HG02870 (cell line): ENCODE data around the gene TKT.
"Not testable (repeated sequence)": the region's sequence is repeated elsewhere in the genome, so short reads cannot be mapped to it uniquely, and the experiment has no call there.

Experiments used
- ATAC-seq: cut with Tn5 transposase; IDR thresholded peaks from one replicate; pipeline ENCODE4 v1.9.1; 2021; ENCODE audit warnings: mild to moderate bottlenecking, moderate library complexity; ENCODE audit not compliant: unreplicated experiment

Gene TKT

GRCh38 chr3:53260286-53260785, 4.5 kb upstream of the TKT start:
- no peak for ATAC-seq

- ATAC-seq = no peak
Measured at GRCh38 chr3:53259427-53260259, 3.8 kb upstream of the TKT start.

- no peak for ATAC-seq
Measured at GRCh38 chr3:53258600-53259426, 3.0 kb upstream of the TKT start.

DNA sequence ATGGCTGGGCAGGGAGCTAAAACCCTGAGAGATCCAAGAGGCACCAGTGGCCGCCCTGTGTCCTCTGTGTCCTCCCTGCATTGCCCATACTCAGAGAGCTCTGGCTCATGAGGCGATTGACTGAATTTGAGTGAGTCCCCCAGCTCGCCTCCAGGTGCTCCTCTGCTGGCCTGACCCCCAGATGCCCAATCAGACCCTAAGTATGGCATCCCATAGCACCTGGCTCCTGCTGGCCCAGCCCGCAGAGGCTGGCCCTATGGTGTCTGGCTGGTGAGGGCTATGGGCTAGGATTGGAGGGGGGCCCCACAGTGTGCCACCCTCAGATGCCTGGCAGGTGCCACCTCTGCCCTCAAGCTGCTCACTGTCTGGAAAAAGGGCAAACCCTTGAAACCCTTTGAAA, 1.6 kb upstream of the TKT start:
- ATAC-seq = no peak

GRCh38 chr3:53256704-53257055, 858 bp upstream of the TKT start:
- no peak for ATAC-seq

- ATAC-seq = peak; percentile 32
Measured at GRCh38 chr3:53255423-53255774, 423 bp downstream of the TKT start.

DNA sequence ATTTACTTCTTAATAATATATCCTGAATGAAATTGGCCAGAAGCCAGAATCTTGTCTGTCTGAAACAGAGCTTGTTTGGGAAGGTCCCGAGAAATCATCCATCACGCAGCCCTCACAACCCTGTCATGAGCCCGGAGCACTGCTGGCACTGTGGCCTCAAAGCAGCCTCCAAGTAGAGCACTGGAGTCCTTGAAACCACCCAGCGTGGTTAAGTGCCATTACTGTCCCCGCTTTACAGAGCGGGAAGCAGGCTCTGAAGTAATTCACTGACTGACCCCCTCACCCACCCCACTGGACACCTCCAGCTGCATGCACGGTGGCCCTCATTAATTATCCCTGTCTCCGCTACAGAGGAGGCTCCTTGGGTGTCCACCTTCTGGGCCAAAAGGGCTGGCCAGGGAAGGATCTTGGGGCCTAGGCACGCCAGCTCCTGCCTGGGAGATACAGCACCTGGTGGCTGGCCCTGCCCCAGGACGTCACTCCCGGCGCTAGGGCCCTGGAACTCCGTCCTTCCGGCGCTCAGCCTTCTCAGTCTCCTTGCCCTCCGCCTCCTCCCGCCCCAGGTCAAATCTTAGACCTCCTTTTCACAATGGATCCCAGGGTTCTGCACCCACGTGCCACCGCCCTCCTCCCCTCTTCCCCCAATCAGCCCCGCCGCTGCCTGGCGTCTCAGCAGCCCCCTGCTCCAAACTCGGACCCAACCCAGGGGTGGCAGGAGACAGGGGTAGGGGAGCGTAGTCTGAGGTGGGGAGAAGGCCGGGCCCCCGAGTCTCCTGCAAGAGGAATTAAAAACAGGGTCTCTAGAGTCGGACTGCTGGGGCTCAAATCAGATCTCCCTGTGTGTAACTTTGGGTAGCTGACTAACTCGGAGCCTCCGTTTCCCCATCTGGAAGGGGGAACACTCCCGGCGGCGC, 1.1 kb downstream of the TKT start:
- peak; percentile 34 for ATAC-seq

- ATAC-seq = no peak
Measured at GRCh38 chr3:53253707-53254508, 1.9 kb downstream of the TKT start.

DNA sequence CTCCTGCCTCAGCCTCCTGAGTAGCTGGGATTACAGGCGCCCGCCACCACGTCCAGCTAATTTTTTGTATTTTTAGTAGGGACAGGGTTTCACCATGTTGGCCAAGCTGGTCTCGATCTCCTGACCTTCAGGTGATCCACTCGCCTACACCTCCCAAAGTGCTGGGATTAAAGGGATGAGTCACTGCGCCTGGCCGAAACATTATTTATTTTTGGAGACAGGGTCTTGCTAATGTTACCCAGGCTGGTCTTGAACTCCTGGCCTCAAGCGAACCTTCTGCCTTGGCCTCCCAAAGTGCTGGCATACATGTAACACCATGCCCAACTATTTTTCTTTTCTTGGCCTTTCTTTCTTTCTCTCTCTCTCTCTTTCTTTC, 2.9 kb downstream of the TKT start:
- not testable (repeated sequence) for ATAC-seq

DNA sequence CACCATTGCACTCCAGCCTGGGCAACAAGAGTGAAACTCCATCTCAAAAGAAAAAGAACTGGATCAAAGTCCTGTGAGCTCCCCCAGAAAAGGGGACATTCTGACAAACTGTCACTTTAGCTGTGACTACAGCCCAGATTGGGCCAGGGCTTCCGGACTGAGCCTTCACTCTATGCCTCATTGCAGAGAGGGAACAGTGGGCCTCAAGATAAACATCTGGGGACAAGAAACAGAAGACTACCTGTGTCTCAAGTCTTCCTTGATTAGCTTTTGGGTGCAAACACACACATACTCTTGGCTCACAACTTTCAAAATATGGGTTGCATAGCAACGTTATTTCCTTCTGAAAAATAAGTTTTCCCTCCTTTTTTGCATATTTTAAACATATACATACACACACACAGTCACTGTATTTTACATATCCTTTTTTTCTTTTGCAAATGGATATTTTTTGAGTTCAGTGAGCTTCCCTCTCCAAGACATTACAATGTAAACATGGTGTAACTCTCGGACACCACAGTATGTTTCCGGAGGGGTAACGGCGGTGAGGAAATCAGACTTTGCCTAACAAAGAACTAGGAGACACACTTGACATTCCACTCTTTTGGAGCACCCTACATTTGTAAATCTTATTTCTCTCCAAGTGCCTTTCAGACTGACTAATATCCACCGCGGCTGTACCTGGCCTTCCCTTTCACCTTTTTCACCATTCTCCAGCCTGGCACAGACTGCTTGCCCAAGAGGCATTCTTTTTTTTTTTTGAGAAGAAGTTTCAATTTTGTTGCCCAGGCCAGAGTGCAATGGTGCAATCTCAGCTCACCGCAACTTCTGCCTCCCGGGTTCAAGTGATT, 3.5 kb downstream of the TKT start:
- no peak for ATAC-seq

DNA sequence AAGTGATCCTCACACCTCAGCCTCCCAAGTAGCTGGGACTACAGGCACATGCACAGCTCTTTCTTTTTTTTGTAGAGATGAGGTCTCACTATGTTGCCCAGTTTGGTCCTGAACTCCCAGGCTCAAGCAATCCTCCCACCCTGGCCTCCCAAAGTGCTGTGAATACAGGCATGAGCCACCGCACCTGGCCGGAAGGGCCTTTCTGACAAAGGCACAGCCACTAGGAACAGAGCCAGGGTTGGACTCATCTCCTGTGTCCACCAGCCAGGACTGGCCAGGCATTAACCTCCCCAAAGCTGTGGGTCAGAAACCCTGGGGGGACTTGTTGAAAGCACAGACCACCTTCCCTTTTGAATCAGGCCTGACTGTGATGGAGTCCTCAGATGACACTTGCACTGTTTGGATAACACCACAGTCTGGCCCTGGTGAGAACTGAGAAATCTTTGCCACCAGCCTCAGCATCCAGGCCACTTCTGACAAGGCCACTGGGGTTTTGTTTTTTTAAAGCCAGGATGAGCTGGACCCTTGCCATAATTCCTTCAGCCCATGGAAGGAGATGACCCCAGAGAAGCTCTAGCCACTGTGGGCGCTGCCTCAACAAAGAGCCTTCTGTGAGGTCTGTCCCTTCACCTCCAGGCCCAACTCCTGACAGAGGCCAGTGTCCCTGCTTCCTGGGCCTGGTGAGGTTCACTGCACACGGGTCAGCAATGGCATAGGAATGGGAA, 4.8 kb downstream of the TKT start:
- ATAC-seq = no peak

DNA sequence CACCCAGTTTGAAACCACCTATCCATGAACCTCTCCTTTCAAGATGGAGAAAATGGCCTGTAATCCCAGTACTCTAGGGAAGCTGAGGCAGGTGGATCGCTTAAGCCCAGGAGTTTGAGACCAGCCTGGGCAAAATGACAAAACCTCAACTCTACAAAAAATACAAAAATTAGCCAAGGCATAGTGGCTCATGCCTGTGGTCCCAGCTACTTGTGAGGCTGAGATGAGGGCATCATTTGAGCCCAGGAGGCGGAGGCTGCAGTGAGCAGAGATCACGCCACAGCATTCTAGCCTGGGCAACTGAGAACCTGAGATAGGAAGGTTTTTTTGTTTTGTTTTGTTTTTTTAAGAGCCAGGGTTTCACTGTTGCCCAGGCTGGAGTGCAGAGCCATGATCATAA, 5.4 kb downstream of the TKT start:
- no peak for ATAC-seq

DNA sequence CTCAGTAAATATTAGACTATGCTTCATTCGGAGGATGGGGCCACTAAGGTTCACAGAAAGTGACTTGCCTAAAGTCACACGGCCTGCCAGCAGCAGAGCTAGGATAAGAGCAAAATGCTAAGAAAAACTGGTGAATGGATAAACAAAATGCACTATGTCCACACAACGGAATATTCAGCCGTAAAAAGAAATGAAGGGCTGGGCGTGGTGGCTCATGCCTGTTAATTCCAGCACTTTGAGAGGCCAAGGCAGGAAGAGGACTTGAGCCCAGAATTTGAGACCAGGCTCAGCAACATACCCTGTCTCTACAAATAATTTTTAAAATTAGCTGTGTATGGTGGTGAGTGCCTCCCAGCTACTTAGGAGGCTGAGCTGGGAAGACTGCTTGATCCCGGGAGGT, 7.7 kb downstream of the TKT start:
- no peak for ATAC-seq

GRCh38 chr3:53247619-53248018, 8.2 kb downstream of the TKT start:
- ATAC-seq = no peak

DNA sequence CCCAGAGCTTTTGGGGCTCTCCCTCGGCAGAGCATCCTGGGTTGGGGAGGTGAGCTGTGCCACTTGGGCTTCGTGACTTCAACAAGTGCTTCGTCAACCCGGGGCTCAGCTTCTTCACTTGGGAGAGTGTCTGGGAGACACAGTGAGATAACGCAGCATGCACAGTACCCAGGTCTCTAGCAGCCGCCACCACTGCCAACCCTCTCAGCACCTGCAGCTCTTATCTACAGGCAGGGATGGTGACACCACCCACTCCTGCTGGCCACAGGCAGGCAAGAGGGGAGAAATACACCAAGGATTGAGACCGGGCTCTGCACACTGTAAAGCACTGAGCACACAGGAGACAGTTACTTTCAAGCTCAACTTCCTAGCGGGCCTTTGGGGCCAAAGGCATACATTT, 11.6 kb downstream of the TKT start:
- no peak for ATAC-seq

DNA sequence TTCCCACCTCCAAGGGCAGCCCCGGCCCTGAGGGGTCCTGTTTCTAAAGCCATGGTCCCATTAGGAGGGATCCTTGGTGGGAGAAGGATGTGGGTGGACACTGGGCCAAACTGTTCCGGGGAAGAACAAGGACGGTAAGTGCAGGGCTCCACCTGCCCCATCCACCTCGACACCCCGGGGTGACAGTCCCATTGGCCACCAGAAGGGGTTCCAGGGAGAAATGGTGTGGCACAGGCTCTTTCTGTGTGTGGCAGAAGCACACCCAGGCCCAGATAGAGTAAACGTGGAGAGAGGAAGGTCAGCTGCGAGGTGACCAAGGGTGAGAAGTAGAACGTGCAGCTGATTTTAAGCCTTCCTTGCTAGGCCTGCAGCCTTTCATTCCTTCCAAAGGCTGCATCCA, 12.0 kb downstream of the TKT start:
- no peak for ATAC-seq

- no peak for ATAC-seq
Measured at GRCh38 chr3:53243165-53243564, 12.7 kb downstream of the TKT start.

DNA sequence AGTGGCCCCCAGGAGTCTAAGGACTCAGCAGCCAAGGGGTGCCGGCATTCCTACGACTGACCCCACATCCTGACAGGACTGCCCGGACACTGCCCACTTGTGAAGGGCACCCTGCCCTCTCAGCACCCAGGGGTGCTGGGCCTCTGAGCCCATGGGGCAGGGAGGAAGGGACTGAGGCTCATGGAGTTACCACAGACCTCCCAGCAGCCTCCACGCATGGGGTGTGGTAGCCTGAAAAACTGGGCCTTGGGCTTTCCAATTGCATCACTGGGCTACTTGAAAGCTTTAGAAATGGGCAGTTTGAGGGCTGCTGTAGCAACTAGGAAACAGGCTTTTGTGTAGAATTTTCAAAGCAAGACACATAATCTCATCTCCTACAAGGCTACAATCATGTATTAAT, 13.2 kb downstream of the TKT start:
- no peak for ATAC-seq

DNA sequence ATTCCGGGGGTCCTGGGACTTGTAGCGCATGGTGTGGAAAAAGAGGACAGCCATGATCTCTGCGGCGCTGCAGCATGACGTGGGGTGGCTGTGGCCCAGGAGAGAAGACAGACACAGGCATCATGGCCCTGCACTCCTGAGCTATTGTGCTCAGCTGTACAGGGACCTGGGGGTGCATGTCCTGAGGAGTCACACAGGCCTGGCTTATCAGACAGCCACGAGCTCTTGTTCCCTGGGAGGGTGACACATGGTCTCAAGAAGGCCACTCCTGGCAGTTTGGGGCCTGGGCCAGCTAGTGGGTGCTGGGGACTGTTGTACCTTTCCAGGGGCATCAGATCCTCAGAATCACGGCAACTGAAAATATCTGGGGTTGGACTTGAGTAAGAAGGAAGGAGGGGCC, 13.7 kb downstream of the TKT start:
- ATAC-seq = no peak
